GM23338 (cell line): ENCODE measurements around the gene HDHD3. TPM values are rescaled to one million over a fixed set of nuclear protein-coding genes. Genes with fewer than 3 reads are reported as not detected.

ENCODE experiments used
- CREB1 ChIP-seq: fragments of 250-450 bp; sonication (Bioruptor Pico); IDR thresholded peaks from 2 replicates; pipeline ENCODE4 v1.5.0; 2020; ENCODE audit warnings: low read depth, mild to moderate bottlenecking, moderate library complexity
- CTCF ChIP-seq, 2 experiments: fragments of 200-600 bp in 1 of 2; sonication (generic) in 1 of 2; conservative IDR thresholded peaks; 2 replicates each; pipeline versions ENCODE4 v1.5.1 to v1.6.1; 2016 to 2017; ENCODE audit warnings: antibody characterized with exemption in 2 of 2, low read depth in 2 of 2, mild to moderate bottlenecking in 2 of 2, moderate library complexity in 1 of 2
- EZH2 ChIP-seq: fragments of 200-600 bp; sonication (generic); IDR thresholded peaks from one replicate; pipeline ENCODE4 v1.8.0; 2017; ENCODE audit warnings: antibody characterized with exemption, mild to moderate bottlenecking, low read depth; ENCODE audit not compliant: unreplicated experiment
- EZH2phosphoT487 ChIP-seq: fragments of 200-600 bp; sonication (generic); IDR thresholded peaks from one replicate; pipeline ENCODE4 v1.8.1; 2018; ENCODE audit warnings: antibody characterized with exemption; ENCODE audit not compliant: unreplicated experiment
- REST ChIP-seq: IDR thresholded peaks from one replicate; pipeline ENCODE4 v1.6.1; 2018; ENCODE audit warnings: antibody characterized with exemption; ENCODE audit not compliant: unreplicated experiment
- ZNF114 ChIP-seq: fragments of 250-450 bp; sonication (Bioruptor Pico); IDR thresholded peaks from 2 replicates; pipeline ENCODE4 v1.5.0; 2020; ENCODE audit warnings: mild to moderate bottlenecking, moderate library complexity
- ZNF331 ChIP-seq: fragments of 250-450 bp; sonication (Bioruptor Pico); IDR thresholded peaks from 2 replicates; pipeline ENCODE4 v1.5.0; 2020; ENCODE audit warnings: low read depth, mild to moderate bottlenecking, moderate library complexity
- ZNF462 ChIP-seq: fragments of 250-450 bp; sonication (Bioruptor Pico); IDR thresholded peaks from 2 replicates; pipeline ENCODE4 v1.5.0; 2020; ENCODE audit warnings: mild to moderate bottlenecking, moderate library complexity
- polyA plus RNA-seq: library from polyadenylated mRNA; unstranded; fragments of >200 nt; fragmentation: Nextera tagmentation; extraction: Ambion mirVana; gene quantifications from 2 replicates; pipeline ENCODE4 v1.2.1, GENCODE V29; 2016
- total RNA-seq: library from RNA; depleted of rRNA; stranded (reverse); fragments of >200 nt; shearing (Covaris generic); gene quantifications from 2 replicates; pipeline ENCODE4 v1.2.3, GENCODE V29; 2014

HDHD3 gene
- total and polyA plus RNA-seq, 2 experiments from 2014 or later: 9.5 to 17.7 TPM

GRCh38 chr9:113395000-113395861, 18.4 kb upstream of the HDHD3 start (continued):
- no peak for TF ChIP-seq ZNF462
- TF ChIP-seq EZH2phosphoT487: no peak
- TF ChIP-seq REST: no peak
- TF ChIP-seq CTCF (conservative IDR thresholded peaks at IDR 0.05; ENCODE audit: low read depth in 2 of 2): no peak
- TF ChIP-seq EZH2: no peak
- TF ChIP-seq ZNF331: no peak
- TF ChIP-seq ZNF114 (CRISPR knock-in tag): no peak
- TF ChIP-seq CREB1 (CRISPR knock-in tag): no peak
